ENCODE results near the gene ARHGEF11.

The ARHGEF11 gene

GRCh38 chr1:156894711-156895454 lies 150.7 kb downstream of the ARHGEF11 start:
- no peak for DNase-seq (ENCODE audit: extremely low read depth, insufficient read length)
- H3K36me3 ChIP-seq (ENCODE audit: control insufficient read depth, insufficient read depth, low read length), result no peaks in the 10 kb centered on the region
- H3K4me3 ChIP-seq (replicated peaks; ENCODE audit: low read depth, low read length), result no peak overlapping the region
- TF ChIP-seq CTCF (IDR thresholded peaks at IDR 0.05; ENCODE audit: insufficient read depth, low read length, poor library complexity, severe bottlenecking), result no peak
- H3K27me3 ChIP-seq (replicated peaks; ENCODE audit: control insufficient read depth, insufficient read depth, low read length), result peaks cover 6% of the 10 kb centered on the region

- TF ChIP-seq CTCF (IDR thresholded peaks at IDR 0.05; ENCODE audit: insufficient read depth, low read length, poor library complexity, severe bottlenecking), result no peak
- Histone ChIP-seq H3K36me3 (ENCODE audit: control insufficient read depth, insufficient read depth, low read length) (no peaks in the 10 kb centered on the region), H3K4me3 (replicated peaks; ENCODE audit: low read depth, low read length) (no peak overlapping the region), H3K27me3 (replicated peaks; ENCODE audit: control insufficient read depth, insufficient read depth, low read length) (peaks cover 6% of the 10 kb centered on the region)
- DNase-seq (ENCODE audit: extremely low read depth, insufficient read length), result no peak
Measured at GRCh38 chr1:156894001-156894400, 151.5 kb downstream of the ARHGEF11 start.

GRCh38 chr1:156893048-156893953 lies 152.2 kb downstream of the ARHGEF11 start, which contains the start of gene PEAR1:
TSS of gene PEAR1 (plus strand) at chr1:156893718. CDS start at chr1:156903927, 10,209 bp downstream.
- no peak for TF ChIP-seq CTCF (IDR thresholded peaks at IDR 0.05; ENCODE audit: insufficient read depth, low read length, poor library complexity, severe bottlenecking)
- H3K36me3 ChIP-seq (ENCODE audit: control insufficient read depth, insufficient read depth, low read length), result no peaks in the 10 kb centered on the region
- DNase-seq (ENCODE audit: extremely low read depth, insufficient read length), result no peak
- H3K4me3 ChIP-seq (replicated peaks; ENCODE audit: low read depth, low read length), result no peak within 1 kb of the TSS
- peaks cover 6% of the 10 kb centered on the region for H3K27me3 ChIP-seq (replicated peaks; ENCODE audit: control insufficient read depth, insufficient read depth, low read length)

- H3K27me3 ChIP-seq (replicated peaks; ENCODE audit: control insufficient read depth, insufficient read depth, low read length), result peaks cover 6% of the 10 kb centered on the region
- no peaks in the 10 kb centered on the region for H3K36me3 ChIP-seq (ENCODE audit: control insufficient read depth, insufficient read depth, low read length)
- H3K4me3 ChIP-seq (replicated peaks; ENCODE audit: low read depth, low read length), result no peak overlapping the region
- TF ChIP-seq CTCF (IDR thresholded peaks at IDR 0.05; ENCODE audit: insufficient read depth, low read length, poor library complexity, severe bottlenecking), result peak; percentile 93
- DNase-seq (ENCODE audit: extremely low read depth, insufficient read length), result peak; percentile 81
Measured at GRCh38 chr1:156892190-156893047, 153.1 kb downstream of the ARHGEF11 start.

- TF ChIP-seq CTCF (IDR thresholded peaks at IDR 0.05; ENCODE audit: insufficient read depth, low read length, poor library complexity, severe bottlenecking), result peak; percentile 87
- H3K4me3 ChIP-seq (replicated peaks; ENCODE audit: low read depth, low read length), result no peak overlapping the region
- no peak for DNase-seq (ENCODE audit: extremely low read depth, insufficient read length)
- peaks cover 8% of the 10 kb centered on the region for H3K27me3 ChIP-seq (replicated peaks; ENCODE audit: control insufficient read depth, insufficient read depth, low read length)
- no peaks in the 10 kb centered on the region for H3K36me3 ChIP-seq (ENCODE audit: control insufficient read depth, insufficient read depth, low read length)
Measured at GRCh38 chr1:156889802-156890580, 155.6 kb downstream of the ARHGEF11 start.

All from GM06990 (cell line).